Loucy (cell line): ENCODE measurements around the gene ZC3H18.

Experiments
- H2AFZ ChIP-seq: fragments of 200-600 bp; sonication (generic); 2 replicates; pipeline ENCODE4 v1.6.0; 2016; ENCODE audit warnings: antibody characterized with exemption, mild to moderate bottlenecking, low read length, moderate library complexity
- H3F3A ChIP-seq: fragments of 200-600 bp; 2 replicates; pipeline ENCODE4 v1.6.0; 2016; ENCODE audit warnings: antibody characterized with exemption, low read depth, mild to moderate bottlenecking
- H3K27me3 ChIP-seq: fragments of 200-600 bp; sonication (generic); 2 replicates; pipeline ENCODE4 v1.6.1; 2014; ENCODE audit warnings: low read length, mild to moderate bottlenecking; ENCODE audit not compliant: insufficient read depth, poor library complexity, severe bottlenecking
- H3K36me3 ChIP-seq: fragments of 200-600 bp; sonication (generic); 2 replicates; pipeline ENCODE4 v1.6.1; 2016; ENCODE audit warnings: low read length; ENCODE audit not compliant: insufficient read depth
- H3K4me1 ChIP-seq: fragments of 200-600 bp; sonication (generic); 2 replicates; pipeline ENCODE4 v1.5.1; 2014; ENCODE audit warnings: low read length, mild to moderate bottlenecking; ENCODE audit not compliant: insufficient read depth, poor library complexity, severe bottlenecking
- H3K4me2 ChIP-seq: fragments of 200-600 bp; sonication (generic); 2 replicates; pipeline ENCODE4 v1.6.0; 2014; ENCODE audit warnings: antibody characterized with exemption, low read length, low read depth, mild to moderate bottlenecking; ENCODE audit not compliant: poor library complexity, severe bottlenecking
- H3K4me3 ChIP-seq: fragments of 200-600 bp; sonication (generic); 2 replicates; pipeline ENCODE4 v1.5.1; 2014; ENCODE audit warnings: low read length, mild to moderate bottlenecking, mixed read lengths; ENCODE audit not compliant: poor library complexity, severe bottlenecking
- H3K79me2 ChIP-seq: fragments of 200-600 bp; sonication (generic); 2 replicates; pipeline ENCODE4 v1.6.1; 2014; ENCODE audit warnings: low read length; ENCODE audit not compliant: insufficient read depth
- H3K9ac ChIP-seq: fragments of 200-600 bp; sonication (generic); 2 replicates; pipeline ENCODE4 v1.6.0; 2014; ENCODE audit warnings: mild to moderate bottlenecking, low read depth, low read length, moderate library complexity; ENCODE audit not compliant: poor library complexity, severe bottlenecking
- H3K9me2 ChIP-seq: fragments of 200-600 bp; sonication (generic); replicated peaks from 2 replicates; pipeline ENCODE4 v1.6.1; 2016; ENCODE audit warnings: low read depth, low read length, mixed read lengths
- H3K9me3 ChIP-seq: fragments of 200-600 bp; sonication (generic); 2 replicates; pipeline ENCODE4 v1.6.1; 2014; ENCODE audit warnings: mild to moderate bottlenecking, antibody characterized with exemption, low read length, low read depth; ENCODE audit not compliant: insufficient read depth
- H4K20me1 ChIP-seq: fragments of 200-600 bp; sonication (generic); 2 replicates; pipeline ENCODE4 v1.6.0; 2014; ENCODE audit warnings: antibody characterized with exemption, low read length, mild to moderate bottlenecking; ENCODE audit not compliant: insufficient read depth, poor library complexity, severe bottlenecking
- CTCF ChIP-seq: fragments of 200-600 bp; sonication (generic); conservative IDR thresholded peaks from 2 replicates; pipeline ENCODE4 v1.5.1; 2014; ENCODE audit warnings: mild to moderate bottlenecking, antibody characterized with exemption, low read length
- EZH2phosphoT487 ChIP-seq: fragments of 200-600 bp; IDR thresholded peaks from 2 replicates; pipeline ENCODE4 v1.6.1; 2018; ENCODE audit warnings: antibody characterized with exemption, mild to moderate bottlenecking, moderate library complexity, borderline replicate concordance

ZC3H18 gene

DNA sequence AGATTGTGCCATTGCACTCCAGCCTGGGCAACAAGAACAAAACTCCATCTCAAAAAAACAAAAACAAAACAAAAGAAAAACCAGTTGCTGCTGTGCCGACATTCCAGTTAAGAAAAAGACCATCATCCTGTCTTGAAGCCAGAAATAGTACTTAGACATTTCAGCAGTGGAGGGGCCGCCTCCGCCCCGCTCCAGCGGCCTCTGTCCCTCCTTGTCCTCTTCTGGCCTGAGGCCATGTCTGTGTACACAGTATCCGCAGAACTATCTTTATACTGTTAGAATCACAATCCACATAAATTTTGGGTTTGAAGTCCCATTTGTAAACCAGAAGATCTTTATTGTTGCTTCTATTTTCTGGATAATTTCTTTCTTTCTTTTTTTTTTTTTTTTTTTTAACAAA, 24.9 kb downstream of the ZC3H18 start:
- no peaks in the 10 kb centered on the region for H3K27me3 ChIP-seq
- H3K9me3 ChIP-seq, result no peaks in the 10 kb centered on the region
- H3K4me2 ChIP-seq, result no peak overlapping the region
- no peaks in the 10 kb centered on the region for H3K9me2 ChIP-seq
- no peak overlapping the region for H3K9ac ChIP-seq
- H2AFZ ChIP-seq, result no peak overlapping the region
- H3K4me3 ChIP-seq, result no peak overlapping the region
- H4K20me1 ChIP-seq, result no peaks in the 10 kb centered on the region
- TF ChIP-seq EZH2phosphoT487 (no peak), CTCF (no peak)
- no peaks in the 10 kb centered on the region for H3K79me2 ChIP-seq
- peaks cover 10% of the 10 kb centered on the region; the same call in 1 of the 2 replicates for H3K36me3 ChIP-seq
- H3K4me1 ChIP-seq, result no peaks in the 10 kb centered on the region
- H3F3A ChIP-seq, result no peaks in the 10 kb centered on the region

GRCh38 chr16:88595921-88596320, 25.7 kb downstream of the ZC3H18 start:
- H3K36me3 ChIP-seq, result peaks cover 16% of the 10 kb centered on the region; the same call in 1 of the 2 replicates
- H3K4me1 ChIP-seq, result no peaks in the 10 kb centered on the region
- H3K27me3 ChIP-seq, result no peaks in the 10 kb centered on the region
- TF ChIP-seq EZH2phosphoT487 (no peak), CTCF (no peak)
- H3K9me2 ChIP-seq, result no peaks in the 10 kb centered on the region
- H2AFZ ChIP-seq, result no peak overlapping the region
- H3K79me2 ChIP-seq, result no peaks in the 10 kb centered on the region
- H3K9ac ChIP-seq, result no peak overlapping the region
- no peaks in the 10 kb centered on the region for H3K9me3 ChIP-seq
- no peak overlapping the region for H3K4me3 ChIP-seq
- no peaks in the 10 kb centered on the region for H3F3A ChIP-seq
- no peak overlapping the region for H3K4me2 ChIP-seq
- no peaks in the 10 kb centered on the region for H4K20me1 ChIP-seq

DNA sequence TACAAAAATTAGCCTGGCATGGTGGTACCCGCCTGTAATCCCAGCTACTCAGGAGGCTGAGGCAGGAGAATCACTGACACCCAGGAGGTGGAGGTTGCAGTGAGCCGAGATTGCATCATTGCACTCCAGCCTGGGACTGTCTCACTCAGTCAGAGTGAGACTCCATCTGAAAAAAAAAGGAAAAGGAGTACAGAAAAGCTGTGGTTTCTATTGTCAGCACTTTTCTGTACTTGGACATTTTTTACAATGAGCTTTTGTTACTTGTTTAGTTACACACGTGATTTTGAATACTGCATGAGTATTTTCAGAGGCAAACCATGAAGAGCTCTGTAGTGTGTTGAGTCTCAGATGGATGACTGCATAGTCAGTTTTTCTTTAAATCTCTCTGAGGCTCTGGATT, 26.3 kb downstream of the ZC3H18 start:
- Histone ChIP-seq H4K20me1 (no peaks in the 10 kb centered on the region), H2AFZ (no peak overlapping the region), H3K9ac (no peak overlapping the region), H3K4me2 (no peak overlapping the region), H3K9me2 (no peaks in the 10 kb centered on the region), H3K36me3 (peaks cover 21% of the 10 kb centered on the region; the same call in 1 of the 2 replicates), H3K9me3 (no peaks in the 10 kb centered on the region), H3K27me3 (no peaks in the 10 kb centered on the region), H3K79me2 (no peaks in the 10 kb centered on the region), H3K4me3 (no peak overlapping the region), H3K4me1 (no peaks in the 10 kb centered on the region), H3F3A (no peaks in the 10 kb centered on the region)
- TF ChIP-seq CTCF, result no peak
- no peak for TF ChIP-seq EZH2phosphoT487
